NB4 (cell line): ENCODE measurements around the gene OR4F15.

Experiments
- POLR2A ChIP-seq: IDR thresholded peaks from 2 replicates; pipeline ENCODE4 v1.6.1; 2011; ENCODE audit warnings: mild to moderate bottlenecking; ENCODE audit not compliant: insufficient read length; ENCODE audit errors: extremely low read depth
- TF ChIP-seq, protein P1 (sequence below): IDR thresholded peaks from one replicate; pipeline ENCODE4 v1.5.1; 2012; ENCODE audit warnings: low read depth, low read length

DNA sequence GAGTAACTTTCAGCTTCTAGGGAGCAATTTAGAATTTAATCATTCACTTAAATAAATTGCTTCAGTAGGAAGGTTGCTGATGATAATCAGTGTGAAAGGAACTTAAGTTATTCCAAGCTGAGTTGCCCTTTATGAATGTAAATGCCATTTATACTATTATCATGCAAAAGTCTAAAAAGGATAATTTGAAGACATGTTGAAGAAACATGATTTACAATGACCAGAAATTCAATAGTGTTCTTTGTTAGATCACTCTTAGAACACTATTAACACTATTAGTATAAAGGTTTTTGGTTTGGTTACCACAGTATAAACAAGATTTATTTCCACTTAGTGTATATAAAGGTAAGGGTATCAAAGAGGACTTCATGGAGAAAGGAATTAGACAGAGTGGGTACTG is 7.1 kb upstream of the OR4F15 start:
- TF ChIP-seq POLR2A: no peak
- TF ChIP-seq, protein P1, sequence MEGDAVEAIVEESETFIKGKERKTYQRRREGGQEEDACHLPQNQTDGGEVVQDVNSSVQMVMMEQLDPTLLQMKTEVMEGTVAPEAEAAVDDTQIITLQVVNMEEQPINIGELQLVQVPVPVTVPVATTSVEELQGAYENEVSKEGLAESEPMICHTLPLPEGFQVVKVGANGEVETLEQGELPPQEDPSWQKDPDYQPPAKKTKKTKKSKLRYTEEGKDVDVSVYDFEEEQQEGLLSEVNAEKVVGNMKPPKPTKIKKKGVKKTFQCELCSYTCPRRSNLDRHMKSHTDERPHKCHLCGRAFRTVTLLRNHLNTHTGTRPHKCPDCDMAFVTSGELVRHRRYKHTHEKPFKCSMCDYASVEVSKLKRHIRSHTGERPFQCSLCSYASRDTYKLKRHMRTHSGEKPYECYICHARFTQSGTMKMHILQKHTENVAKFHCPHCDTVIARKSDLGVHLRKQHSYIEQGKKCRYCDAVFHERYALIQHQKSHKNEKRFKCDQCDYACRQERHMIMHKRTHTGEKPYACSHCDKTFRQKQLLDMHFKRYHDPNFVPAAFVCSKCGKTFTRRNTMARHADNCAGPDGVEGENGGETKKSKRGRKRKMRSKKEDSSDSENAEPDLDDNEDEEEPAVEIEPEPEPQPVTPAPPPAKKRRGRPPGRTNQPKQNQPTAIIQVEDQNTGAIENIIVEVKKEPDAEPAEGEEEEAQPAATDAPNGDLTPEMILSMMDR: no peak
